HG03039 (cell line): Measurements from ENCODE around the gene OR6M1.

Source experiments
- ATAC-seq: cut with Tn5 transposase; IDR thresholded peaks from one replicate; pipeline ENCODE4 v1.9.1; 2021; ENCODE audit warnings: mild to moderate bottlenecking, moderate library complexity; ENCODE audit not compliant: unreplicated experiment

Gene OR6M1

DNA sequence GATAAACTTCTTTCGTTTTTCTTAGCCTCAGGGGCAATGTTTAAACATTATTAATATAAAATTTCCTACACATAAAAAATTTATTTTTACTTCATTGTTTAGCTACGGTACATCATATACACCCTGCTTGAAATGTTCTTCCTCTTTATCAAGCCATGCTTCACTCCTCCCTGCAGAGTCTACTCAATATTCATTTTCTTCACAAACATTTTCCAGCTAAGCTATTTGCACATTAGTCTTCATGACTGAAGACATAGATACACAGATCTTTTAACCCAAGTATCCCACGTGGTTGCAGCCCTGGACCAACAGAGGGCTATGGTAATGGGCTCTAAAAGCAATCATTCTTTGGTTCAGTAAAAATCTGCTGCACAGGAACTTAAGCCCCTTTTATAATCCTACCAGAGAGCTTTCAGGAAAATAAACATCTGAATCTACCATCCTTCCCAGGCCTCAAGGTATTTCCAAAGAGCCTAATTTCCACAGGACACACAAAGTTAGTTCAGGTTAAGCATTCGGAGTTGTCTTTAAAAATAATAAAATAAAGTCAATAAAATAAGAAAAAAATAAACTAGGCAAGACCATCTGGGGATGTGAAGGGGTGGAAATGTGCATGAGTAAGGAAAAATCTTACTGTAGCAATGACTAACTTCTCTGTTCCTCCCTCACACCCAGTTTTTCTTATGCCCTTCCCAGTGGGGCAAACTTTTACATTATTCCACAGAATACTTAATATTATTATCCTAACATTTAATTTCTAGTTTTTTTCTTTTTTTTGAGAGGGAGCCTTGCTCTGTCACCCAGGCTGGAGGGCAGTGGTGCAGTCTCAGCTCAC is 30.2 kb downstream of the OR6M1 start:
- no peak for ATAC-seq

DNA sequence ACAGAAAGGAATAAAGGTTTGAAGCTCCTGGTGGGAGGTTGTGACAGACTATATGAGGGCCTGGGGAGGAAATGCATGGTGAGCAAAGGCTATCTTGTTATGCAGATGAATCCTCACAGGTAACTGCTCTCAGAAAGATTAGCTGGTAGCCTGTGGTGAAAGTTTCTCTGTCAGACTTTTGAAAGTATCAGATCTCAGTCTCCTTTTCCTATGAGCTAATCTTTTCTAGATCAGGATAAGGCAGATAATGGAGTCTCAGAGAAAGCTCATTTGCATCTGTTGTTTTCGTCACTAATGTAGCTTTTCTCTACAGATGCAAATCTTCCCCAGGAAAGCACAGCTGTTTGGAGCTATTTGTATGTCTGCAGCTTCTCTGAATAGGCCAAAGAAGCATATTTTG is 30.9 kb downstream of the OR6M1 start:
- ATAC-seq: peak; percentile 53

DNA sequence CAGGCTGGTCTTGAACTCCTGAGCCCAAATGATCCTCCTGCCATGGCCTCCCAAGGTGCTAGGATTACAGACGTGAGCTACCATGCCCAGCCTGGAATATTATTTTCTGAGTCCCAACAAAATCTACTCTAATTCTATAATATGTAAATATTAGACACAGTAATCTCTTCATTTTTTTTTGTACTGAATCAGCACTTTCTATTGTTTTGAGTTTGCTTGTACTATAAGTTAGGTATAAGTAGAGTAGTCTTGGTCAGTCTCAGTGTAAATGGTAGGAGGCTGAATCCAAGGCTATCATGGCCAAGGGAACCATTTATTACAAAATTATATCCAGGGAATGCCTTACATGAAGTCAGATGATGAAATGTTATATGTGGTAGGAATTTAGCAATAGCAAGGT is 32.2 kb downstream of the OR6M1 start:
- no peak for ATAC-seq

DNA sequence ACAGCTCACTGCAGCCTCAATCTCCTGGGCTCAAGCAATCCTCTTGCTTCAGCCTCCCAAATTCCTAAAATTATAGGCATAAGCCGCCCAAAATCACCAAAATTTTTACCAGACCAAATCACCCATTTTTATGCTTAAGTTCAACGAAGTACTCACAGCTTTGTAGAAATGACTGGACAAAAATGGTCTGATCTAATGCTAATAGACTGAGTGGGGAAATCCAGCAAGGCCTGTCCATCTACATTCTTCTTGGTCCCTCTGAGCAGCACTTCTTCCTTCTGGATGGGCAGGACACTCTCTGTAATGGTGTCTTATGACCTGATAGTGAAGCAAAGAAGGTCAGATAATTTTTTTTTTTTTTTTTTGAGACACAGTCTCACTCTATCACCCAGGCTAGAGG is 33.1 kb downstream of the OR6M1 start:
- ATAC-seq: no peak

DNA sequence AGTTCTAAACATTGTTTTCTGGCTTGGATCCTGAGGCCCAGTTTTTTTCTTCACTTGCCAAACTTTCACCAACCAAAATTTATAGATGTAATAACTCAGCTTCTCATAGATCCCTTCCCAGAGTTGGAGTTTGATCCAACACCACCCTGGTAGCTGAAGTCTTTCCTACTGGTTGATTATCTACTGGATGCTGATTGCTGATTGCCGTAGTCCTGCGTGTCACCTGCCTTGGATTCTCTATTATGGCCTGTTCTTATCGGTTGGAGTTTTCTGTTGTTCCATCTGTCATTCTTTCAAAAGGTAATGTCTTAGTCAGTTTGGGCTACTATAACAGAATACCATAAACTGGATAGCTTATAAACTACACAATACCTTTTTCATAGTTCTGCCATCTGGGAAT is 34.5 kb downstream of the OR6M1 start:
- no peak for ATAC-seq

DNA sequence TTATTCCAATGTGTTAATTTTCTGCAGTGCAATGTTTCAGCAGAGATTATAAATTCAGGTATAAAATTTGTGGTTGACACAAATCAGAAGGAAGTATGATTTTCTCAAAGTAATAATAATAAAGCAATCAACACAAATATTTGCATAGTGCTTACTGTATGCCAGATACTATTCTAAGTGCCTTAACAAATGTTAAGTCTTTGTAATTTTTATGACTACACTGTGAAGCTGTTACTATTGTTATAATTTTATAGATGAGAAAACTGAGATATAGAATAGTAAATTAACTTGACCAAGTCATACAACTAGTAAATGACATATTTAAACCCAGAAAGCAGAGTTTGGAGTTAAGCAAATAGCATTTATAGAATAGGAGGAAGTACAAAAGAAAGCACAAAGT is 35.4 kb downstream of the OR6M1 start:
- ATAC-seq: no peak

DNA sequence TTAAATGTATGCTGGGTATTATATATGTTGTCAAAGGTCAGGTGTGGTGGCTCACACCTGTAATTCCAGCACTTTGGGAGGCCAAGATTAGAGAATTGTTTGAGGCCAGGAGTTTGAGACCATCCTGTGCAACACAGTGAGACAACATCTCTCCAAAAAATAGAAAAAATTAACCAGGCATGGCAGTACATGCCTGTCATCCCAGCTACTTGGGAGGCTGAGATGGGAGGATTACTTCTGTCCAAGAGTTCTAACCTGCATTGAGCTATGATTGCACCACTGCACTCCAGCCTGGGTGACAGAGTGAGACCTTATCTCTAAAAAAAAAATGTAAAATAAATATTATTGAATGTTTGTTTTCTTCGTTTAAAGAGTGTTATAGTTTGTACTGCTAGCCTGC is 40.5 kb downstream of the OR6M1 start:
- ATAC-seq: no peak

DNA sequence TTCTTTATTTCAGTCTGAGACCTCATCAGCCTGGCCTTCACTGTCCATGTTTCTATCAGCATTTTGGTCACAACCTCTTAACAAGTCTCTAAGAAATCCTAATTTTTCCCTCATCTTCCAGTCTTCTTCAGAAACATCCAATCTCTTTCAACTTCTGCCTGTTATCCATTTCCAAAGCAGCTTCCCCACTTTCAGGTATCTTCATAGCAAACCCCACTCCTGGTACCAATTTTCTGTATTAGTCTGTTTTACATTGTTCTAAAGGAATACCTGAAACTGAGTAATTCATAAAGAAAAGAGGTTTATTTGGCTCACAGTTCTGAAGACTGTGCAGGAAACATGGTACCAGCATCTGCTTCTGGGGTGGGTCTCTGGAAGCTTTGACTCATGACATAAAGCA is 43.7 kb downstream of the OR6M1 start:
- no peak for ATAC-seq

DNA sequence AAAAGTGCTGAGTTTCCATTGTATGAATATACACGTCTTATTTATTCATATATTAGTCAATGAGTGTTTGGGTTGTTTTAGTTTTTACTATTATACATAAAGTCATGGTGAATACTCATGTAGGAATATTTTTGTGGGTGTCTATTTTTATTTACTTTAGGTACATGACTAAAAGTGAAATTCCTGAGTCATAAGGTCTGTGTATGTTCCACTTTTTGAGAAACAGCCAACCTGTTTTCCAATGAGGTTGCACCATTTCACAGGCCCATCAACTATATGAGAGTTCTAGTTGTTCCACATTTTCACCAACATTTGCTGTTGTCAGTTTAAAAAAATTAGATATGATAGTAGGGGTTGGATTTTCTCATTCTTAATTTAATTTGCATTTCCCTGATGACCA is 45.3 kb downstream of the OR6M1 start:
- ATAC-seq: peak; percentile 79

DNA sequence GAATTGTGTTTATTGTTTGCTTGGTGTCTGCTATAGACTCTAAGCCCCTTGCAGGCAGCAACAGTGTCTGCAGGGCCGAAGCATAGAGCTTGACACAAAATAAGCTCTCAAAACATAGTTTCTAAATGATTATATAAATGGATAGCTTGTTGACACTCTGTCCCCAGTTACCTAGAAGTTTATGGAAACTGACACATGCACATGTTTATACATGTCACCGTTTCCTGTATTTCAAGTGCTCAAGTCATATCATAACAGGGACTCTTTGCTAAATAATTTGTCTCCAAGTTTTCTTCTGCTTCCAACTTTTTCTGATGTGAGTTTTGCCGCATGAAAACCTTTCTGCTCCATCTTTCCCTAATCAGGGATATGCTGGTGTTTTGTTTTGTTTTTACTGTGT is 48.2 kb downstream of the OR6M1 start:
- ATAC-seq: no peak

DNA sequence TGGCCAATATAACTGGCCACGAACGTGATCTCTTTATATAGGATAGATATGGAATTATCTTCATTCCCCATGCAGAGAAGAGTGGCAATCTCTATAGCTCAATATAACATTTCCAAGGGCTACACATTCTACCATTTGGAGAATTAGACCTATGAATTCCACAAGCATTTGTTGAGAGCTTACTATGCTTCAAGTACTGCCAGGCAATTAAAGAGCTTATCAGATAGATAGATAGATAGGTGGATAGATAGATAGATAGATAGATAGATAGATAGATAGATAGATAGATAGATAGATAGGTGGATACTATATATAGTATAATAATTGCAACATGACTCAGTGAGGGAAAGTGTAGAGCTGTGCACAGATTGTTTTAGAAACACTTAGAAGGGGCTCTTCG is 50.3 kb downstream of the OR6M1 start:
- ATAC-seq: no peak
